Stomach (tissue), 9 donors: ENCODE data around the gene KCND2. TPM values are rescaled to one million over a fixed set of nuclear protein-coding genes. Genes with fewer than 3 reads are reported as not detected.

Source experiments
- DNase-seq, 2 donors: peaks; one replicate each; pipeline versions ENCODE4 v3.0.0 to v3.0.0-alpha.2; 2013 to 2019
- H3K27ac ChIP-seq, 5 donors: fragments of 200-600 bp in 4 of 5; sonication (generic) in 4 of 5; one replicate each; pipeline ENCODE4 v1.5.1; 2013 to 2019; ENCODE audit warnings: mild to moderate bottlenecking in 1 of 5, moderate library complexity in 1 of 5
- H3K27me3 ChIP-seq, 3 donors: fragments of 200-600 bp; sonication (generic); one replicate each; pipeline ENCODE4 v1.5.1; 2017 to 2019; ENCODE audit warnings: mixed run types in 1 of 3
- H3K36me3 ChIP-seq, 4 donors: fragments of 200-600 bp; sonication (generic); 1 replicate in 3 of 4; 2 replicates in 1 of 4; pipeline ENCODE4 v1.5.1; 2016 to 2019
- H3K4me1 ChIP-seq, 4 donors: fragments of 200-600 bp; sonication (generic); one replicate each; pipeline ENCODE4 v1.5.1; 2016 to 2019
- H3K4me3 ChIP-seq, 4 donors: fragments of 200-600 bp; sonication (generic) in 3 of 4; one replicate each; pipeline ENCODE4 v1.5.1; 2016 to 2019; ENCODE audit warnings: mild to moderate bottlenecking in 1 of 4
- H3K9me3 ChIP-seq, 4 donors: fragments of 200-600 bp; sonication (generic); one replicate each; pipeline ENCODE4 v1.5.1; 2016 to 2019
- EP300 ChIP-seq: sonication (generic); formaldehyde crosslinking; IDR thresholded peaks from one replicate; pipeline ENCODE4 v1.6.1; 2017; ENCODE audit warnings: antibody characterized with exemption
- POLR2A ChIP-seq, 4 donors: fragments of 450-650 bp; IDR thresholded peaks; one replicate each; pipeline ENCODE4 v1.6.1; 2016; ENCODE audit warnings: antibody characterized with exemption in 4 of 4, control low read depth in 2 of 4, mild to moderate bottlenecking in 1 of 4, moderate library complexity in 1 of 4
- POLR2AphosphoS5 ChIP-seq, 3 donors: sonication (generic); formaldehyde crosslinking; IDR thresholded peaks; one replicate each; pipeline ENCODE4 v1.6.1; 2016; ENCODE audit warnings: antibody characterized with exemption in 3 of 3
- WGBS, 5 donors: extraction: QIAGEN DNeasy Blood & Tissue Kit in 3 of 5; methylation state at CpG; one replicate each; pipeline versions ENCODE4 v1.1.5 to v1.1.7; 2013 to 2018; 5-methylcytosine and 5-hydroxymethylcytosine counted together
- intact Hi-C: fragments of 100-400 bp; cut with DNase I; formaldehyde crosslinking; loops from one replicate; pipeline ENCODE4 v1.15.1; 2023; ENCODE audit warnings: low total_unique reads
- polyA plus RNA-seq, 3 donors: library from polyadenylated mRNA; stranded (reverse); fragments of 200-250 nt; gene quantifications; one replicate each; pipeline ENCODE4 v1.2.3, GENCODE V29; 2013
- total RNA-seq, 5 donors: library from RNA; depleted of rRNA; stranded (reverse); fragments of >200 nt; gene quantifications; one replicate each; pipeline versions ENCODE4 v1.1.0 to v1.2.3, GENCODE V29; 2014 to 2016
- TF ChIP-seq, protein P1 (sequence below), 7 experiments: fragments of 450-650 bp in 4 of 7; fragments of 200-600 bp in 3 of 7; sonication (generic) in 3 of 7; IDR thresholded peaks; one replicate each; pipeline ENCODE4 v1.5.1; 2016 to 2019; ENCODE audit warnings: antibody characterized with exemption in 7 of 7, control low read depth in 2 of 7, mild to moderate bottlenecking in 1 of 7
- donor health status: healthy with polysubstance abuse.
- donor health status: Bipolar disorder and iron deficiency.
- donor health status: healthy.

Gene KCND2
- total and polyA plus RNA-seq, 8 donors = 0.06 to 1.3 (median 0.31) TPM; not detected in 5

GRCh38 chr7:120547605-120548004 lies 274.6 kb downstream of the KCND2 start:
- no peak overlapping the region for H3K27ac ChIP-seq
- TF ChIP-seq POLR2A (IDR thresholded peaks at IDR 0.05) (no peak), EP300 (no peak), POLR2AphosphoS5 (IDR thresholded peaks at IDR 0.05) (no peak)
- TF ChIP-seq, protein P1, sequence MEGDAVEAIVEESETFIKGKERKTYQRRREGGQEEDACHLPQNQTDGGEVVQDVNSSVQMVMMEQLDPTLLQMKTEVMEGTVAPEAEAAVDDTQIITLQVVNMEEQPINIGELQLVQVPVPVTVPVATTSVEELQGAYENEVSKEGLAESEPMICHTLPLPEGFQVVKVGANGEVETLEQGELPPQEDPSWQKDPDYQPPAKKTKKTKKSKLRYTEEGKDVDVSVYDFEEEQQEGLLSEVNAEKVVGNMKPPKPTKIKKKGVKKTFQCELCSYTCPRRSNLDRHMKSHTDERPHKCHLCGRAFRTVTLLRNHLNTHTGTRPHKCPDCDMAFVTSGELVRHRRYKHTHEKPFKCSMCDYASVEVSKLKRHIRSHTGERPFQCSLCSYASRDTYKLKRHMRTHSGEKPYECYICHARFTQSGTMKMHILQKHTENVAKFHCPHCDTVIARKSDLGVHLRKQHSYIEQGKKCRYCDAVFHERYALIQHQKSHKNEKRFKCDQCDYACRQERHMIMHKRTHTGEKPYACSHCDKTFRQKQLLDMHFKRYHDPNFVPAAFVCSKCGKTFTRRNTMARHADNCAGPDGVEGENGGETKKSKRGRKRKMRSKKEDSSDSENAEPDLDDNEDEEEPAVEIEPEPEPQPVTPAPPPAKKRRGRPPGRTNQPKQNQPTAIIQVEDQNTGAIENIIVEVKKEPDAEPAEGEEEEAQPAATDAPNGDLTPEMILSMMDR (IDR thresholded peaks at IDR 0.05) = no peak
- intact Hi-C loops = no loop called here
- WGBS, 5 donors = 12 to 32% (median 24%) methylated on average over 4 of the region's 4 CpGs
- no peak overlapping the region for H3K4me3 ChIP-seq
- no peaks in the 10 kb centered on the region for H3K9me3 ChIP-seq
- H3K36me3 ChIP-seq = no peaks in the 10 kb centered on the region
- H3K27me3 ChIP-seq = no peaks in the 10 kb centered on the region
- DNase-seq = no peak
- no peaks in the 10 kb centered on the region for H3K4me1 ChIP-seq

GRCh38 chr7:120550494-120551048 lies 277.6 kb downstream of the KCND2 start:
- Histone ChIP-seq H3K36me3 (no peaks in the 10 kb centered on the region), H3K27me3 (no peaks in the 10 kb centered on the region), H3K4me3 (no peak overlapping the region), H3K9me3 (no peaks in the 10 kb centered on the region), H3K4me1 (no peaks in the 10 kb centered on the region), H3K27ac (no peak overlapping the region)
- 62 to 77% (median 75%) methylated on average over 1 of the region's 1 CpG for WGBS, 5 donors
- TF ChIP-seq, protein P1 (IDR thresholded peaks at IDR 0.05) = no peak
- no peak for TF ChIP-seq POLR2A (IDR thresholded peaks at IDR 0.05)
- TF ChIP-seq EP300 = no peak
- no peak for TF ChIP-seq POLR2AphosphoS5 (IDR thresholded peaks at IDR 0.05)
- intact Hi-C loops = no loop called here
- peak in 1 of 2 donors; percentile 12 for DNase-seq

DNA sequence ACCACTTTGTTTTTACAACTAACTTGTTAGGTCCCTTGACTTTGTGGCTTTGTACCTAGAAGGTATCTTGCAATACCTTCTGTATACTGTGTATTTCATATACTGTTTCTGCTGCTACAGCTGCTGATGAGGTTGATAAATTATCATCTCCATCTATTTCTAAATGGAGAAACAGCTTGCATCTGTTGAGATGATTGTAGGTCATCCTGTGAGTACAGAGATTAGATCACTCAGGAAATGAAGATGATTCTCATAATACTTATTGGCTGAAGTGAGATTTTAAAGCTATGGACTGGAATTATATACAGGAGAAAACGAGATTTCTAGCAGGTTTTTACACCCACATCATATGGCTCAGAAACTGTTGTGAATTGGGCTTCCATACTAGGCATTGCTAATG lies 280.5 kb downstream of the KCND2 start:
- WGBS, 5 donors = 0 to 22% (median 0%) methylated on average over 1 of the region's 1 CpG
- Histone ChIP-seq H3K4me3 (no peak overlapping the region), H3K27ac (no peak overlapping the region), H3K9me3 (no peaks in the 10 kb centered on the region), H3K4me1 (no peaks in the 10 kb centered on the region), H3K27me3 (no peaks in the 10 kb centered on the region), H3K36me3 (no peaks in the 10 kb centered on the region)
- DNase-seq = no peak
- TF ChIP-seq, protein P1 (IDR thresholded peaks at IDR 0.05) = no peak
- TF ChIP-seq EP300 (no peak), POLR2A (IDR thresholded peaks at IDR 0.05) (no peak), POLR2AphosphoS5 (IDR thresholded peaks at IDR 0.05) (no peak)
- intact Hi-C loops = no loop called here

GRCh38 chr7:120554960-120555571 lies 282.1 kb downstream of the KCND2 start:
- TF ChIP-seq POLR2AphosphoS5 (IDR thresholded peaks at IDR 0.05) = no peak
- TF ChIP-seq, protein P1 (IDR thresholded peaks at IDR 0.05) = peak in 4 of 7 experiments; percentile 19 to 52 (median 26)
- no peaks in the 10 kb centered on the region for H3K27me3 ChIP-seq
- DNase-seq = peak in 1 of 2 donors; percentile 84
- no peak overlapping the region for H3K4me3 ChIP-seq
- no peak overlapping the region for H3K27ac ChIP-seq
- H3K36me3 ChIP-seq = no peaks in the 10 kb centered on the region
- intact Hi-C loops = no loop called here
- H3K9me3 ChIP-seq = no peaks in the 10 kb centered on the region
- H3K4me1 ChIP-seq = no peaks in the 10 kb centered on the region
